Activated T-helper 1 cell treated with anti-CD3 and anti-CD28 coated beads, Interleukin-12 subunit alpha, Interleukin-12 subunit beta, Interleukin-2, Interleukin-4 antibody, amounts not matched to agents 30 ng/mL and 10 ng/mL and 1 ng/mL, durations not matched to agents 14 hours and 24 hours and 36 hours (primary cell): ENCODE results near the gene SPRED3. TPM values are rescaled to one million over a fixed set of nuclear protein-coding genes. Genes with fewer than 3 reads are reported as not detected.
A peak's percentile ranks its signal among the peaks of the same experiment; 100 is the strongest.
"Not testable (repeated sequence)": the region's sequence is repeated elsewhere in the genome, so short reads cannot be mapped to it uniquely, and the experiment has no call there.

ENCODE experiments used
- DNase-seq: peaks from one replicate; pipeline ENCODE4 v3.0.0; 2021; ENCODE audit warnings: low spot score
- H3K27ac Mint-ChIP-seq: one replicate; pipeline ENCODE4 v1.8.0; 2021; ENCODE audit warnings: mild to moderate bottlenecking, mixed read lengths
- H3K27me3 Mint-ChIP-seq: one replicate; pipeline ENCODE4 v1.8.0; 2022; ENCODE audit warnings: mild to moderate bottlenecking, moderate library complexity, mixed read lengths; ENCODE audit not compliant: insufficient read depth
- H3K36me3 Mint-ChIP-seq: one replicate; pipeline ENCODE4 v1.8.0; 2021; ENCODE audit warnings: low read depth, mixed read lengths
- H3K4me1 Mint-ChIP-seq: one replicate; pipeline ENCODE4 v1.8.0; 2021; ENCODE audit warnings: low read depth, mixed read lengths
- H3K4me3 Mint-ChIP-seq: one replicate; pipeline ENCODE4 v1.8.0; 2021; ENCODE audit warnings: mild to moderate bottlenecking, moderate library complexity, mixed read lengths
- H3K9me3 Mint-ChIP-seq: one replicate; pipeline ENCODE4 v1.8.0; 2021; ENCODE audit warnings: mixed read lengths
- intact Hi-C: fragments of 100-400 bp; cut with micrococcal nuclease; formaldehyde crosslinking; loops from one replicate; pipeline ENCODE4 v1.15.1; 2024
- total RNA-seq: library from RNA; stranded (reverse); gene quantifications from 2 replicates; pipeline ENCODE4 v1.2.3, GENCODE V29; 2022

The SPRED3 gene
- total RNA-seq, 1 donor from 2014 or later = 2.2 TPM

DNA sequence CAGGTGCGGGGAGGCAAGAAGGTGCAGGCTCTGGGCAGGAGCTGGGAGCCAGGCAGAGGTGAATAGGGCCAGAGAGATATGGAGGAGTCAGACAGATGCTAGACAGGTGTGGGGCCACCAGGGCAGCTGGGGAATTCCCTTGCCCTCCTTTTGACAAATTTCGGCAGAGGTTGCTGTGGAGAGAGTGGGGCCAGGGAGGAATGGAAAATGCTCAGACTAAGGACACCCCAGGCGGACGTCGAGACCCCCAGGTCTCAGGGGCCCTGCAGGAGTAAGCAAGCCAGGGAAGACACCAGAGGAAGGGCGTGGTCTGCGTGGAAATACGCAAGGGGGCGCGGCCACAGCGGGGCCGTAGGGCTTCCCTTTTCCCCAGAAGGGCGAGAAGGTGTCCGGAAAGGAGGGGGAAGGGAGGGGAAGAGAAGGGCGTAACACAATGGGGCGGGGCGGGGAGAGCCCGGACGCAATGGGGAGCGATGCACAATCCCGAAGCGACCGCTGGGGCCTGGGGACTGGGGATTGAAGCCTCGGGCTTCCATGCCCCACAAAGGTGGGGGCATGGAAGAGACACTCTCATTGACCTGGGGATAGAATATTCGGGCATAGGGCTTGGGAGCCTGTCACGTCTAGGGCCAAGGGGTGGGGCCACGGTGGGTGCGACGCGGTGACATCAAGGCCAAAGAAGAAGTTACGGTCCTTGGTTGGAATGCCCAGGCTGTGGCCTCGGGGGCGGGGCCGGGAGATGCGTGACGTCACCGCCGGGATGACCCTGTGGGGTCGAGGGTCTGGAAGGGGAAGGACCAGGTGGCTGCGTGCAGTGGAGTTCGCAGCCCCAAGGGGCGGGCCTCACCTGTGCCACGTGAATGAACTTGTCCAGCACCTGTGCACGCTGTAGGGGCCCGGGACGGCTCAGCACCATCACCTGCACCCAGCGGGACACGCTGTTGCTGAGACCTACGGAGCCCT, 29.3 kb downstream of the SPRED3 start:
- Mint-ChIP-seq H3K4me3 (peak overlapping the region; percentile 84), H3K27me3 (no peaks in the 10 kb centered on the region), H3K9me3 (no peaks in the 10 kb centered on the region), H3K36me3 (no peaks in the 10 kb centered on the region), H3K27ac (peak overlapping the region; percentile 80), H3K4me1 (peaks cover 26% of the 10 kb centered on the region)
- intact Hi-C loops = loop anchor here (1.0 kb wide), 1 partner anchor 15 kb away; the partner anchor contains the start of gene FAM98C
- DNase-seq = peak; percentile 68

DNA sequence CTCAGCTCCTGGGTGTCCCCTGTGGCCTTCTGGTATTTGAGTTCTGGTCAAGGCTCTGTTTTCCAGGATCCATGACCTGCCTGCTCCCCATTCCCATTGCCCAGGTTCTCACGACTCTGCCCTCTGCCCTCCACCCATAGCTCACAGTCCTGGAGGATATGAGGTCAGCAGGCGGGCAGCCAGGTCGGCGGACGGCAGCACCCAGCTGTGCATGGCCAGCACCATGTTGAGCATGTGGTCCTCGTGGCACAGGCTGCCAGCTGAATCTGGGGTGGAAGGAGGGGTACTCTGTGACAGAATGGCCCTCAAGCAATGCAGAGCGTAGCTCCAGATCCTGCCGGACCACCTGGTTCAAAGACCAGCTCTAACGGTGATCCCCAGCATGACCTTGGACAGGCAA, 32.4 kb downstream of the SPRED3 start:
- H3K4me3 Mint-ChIP-seq = no peak overlapping the region
- H3K9me3 Mint-ChIP-seq = no peaks in the 10 kb centered on the region
- intact Hi-C loops = no loop called here
- no peaks in the 10 kb centered on the region for H3K27me3 Mint-ChIP-seq
- H3K4me1 Mint-ChIP-seq = peaks cover 30% of the 10 kb centered on the region
- no peak for DNase-seq
- no peaks in the 10 kb centered on the region for H3K36me3 Mint-ChIP-seq
- H3K27ac Mint-ChIP-seq = no peak overlapping the region

DNA sequence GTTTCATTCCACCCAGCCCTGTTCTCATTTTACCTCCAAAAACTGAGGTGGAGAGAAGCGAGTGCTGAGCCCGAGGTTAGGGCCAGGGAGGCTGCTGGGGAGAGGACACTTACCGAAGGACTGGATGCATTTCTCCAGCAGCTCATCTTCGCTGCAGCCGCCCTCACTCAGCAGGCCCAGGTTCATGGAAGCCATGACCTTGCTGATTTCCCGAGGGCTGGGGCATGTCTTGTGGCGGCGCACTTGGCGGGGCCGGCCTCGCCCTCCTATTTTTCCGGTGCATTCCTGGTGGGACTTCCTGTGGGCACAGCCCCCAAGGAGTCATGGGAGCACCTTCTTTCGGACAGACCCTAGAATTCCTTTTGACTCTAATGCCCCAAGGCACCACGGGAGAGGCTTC, 33.4 kb downstream of the SPRED3 start:
- no peak for DNase-seq
- Mint-ChIP-seq H3K4me1 (peaks cover 33% of the 10 kb centered on the region), H3K27ac (no peak overlapping the region), H3K27me3 (no peaks in the 10 kb centered on the region), H3K9me3 (no peaks in the 10 kb centered on the region), H3K4me3 (no peak overlapping the region), H3K36me3 (no peaks in the 10 kb centered on the region)
- intact Hi-C loops = no loop called here

DNA sequence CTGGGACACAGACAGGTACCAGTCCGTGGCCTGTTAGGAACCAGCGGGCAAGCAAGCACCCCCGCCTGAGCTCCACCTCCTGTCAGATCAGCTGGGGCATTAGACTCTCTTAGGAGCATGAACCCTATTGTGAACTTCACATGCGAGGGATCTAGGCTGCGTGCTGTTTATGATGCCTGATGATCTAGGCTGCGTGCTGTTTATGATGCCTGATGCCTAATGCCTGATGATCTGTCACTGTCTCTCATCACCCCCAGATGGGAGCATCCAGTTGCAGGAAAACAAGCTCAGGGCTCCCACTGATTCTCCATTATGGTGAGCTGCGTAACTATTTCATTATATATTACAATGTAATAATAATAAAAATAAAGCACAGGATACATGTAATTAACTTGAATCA, 33.9 kb downstream of the SPRED3 start:
- Mint-ChIP-seq H3K4me3 (no peak overlapping the region), H3K27me3 (no peaks in the 10 kb centered on the region), H3K9me3 (no peaks in the 10 kb centered on the region), H3K27ac (no peak overlapping the region), H3K36me3 (no peaks in the 10 kb centered on the region), H3K4me1 (peaks cover 31% of the 10 kb centered on the region)
- intact Hi-C loops = no loop called here
- DNase-seq = no peak

DNA sequence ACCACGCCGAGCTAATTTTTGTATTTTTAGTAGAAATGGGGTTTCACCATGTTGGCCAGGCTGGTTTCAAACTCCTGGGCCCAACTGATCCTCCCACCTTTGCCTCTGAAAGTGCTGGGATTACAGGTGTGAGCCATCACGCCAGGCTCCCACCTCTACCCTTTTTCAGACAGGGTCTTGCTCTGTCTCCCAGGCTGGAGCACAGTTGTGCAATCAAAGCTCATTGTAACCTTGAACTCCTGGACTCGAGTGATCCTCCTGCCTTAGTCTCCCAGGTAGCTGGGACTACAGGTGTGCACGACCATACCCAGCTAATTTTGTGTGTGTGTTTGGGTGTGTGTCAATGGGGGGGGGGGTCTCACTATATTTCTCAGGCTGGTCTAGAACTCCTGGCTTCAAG, 35.8 kb downstream of the SPRED3 start:
- no peaks in the 10 kb centered on the region for H3K36me3 Mint-ChIP-seq
- intact Hi-C loops = no loop called here

DNA sequence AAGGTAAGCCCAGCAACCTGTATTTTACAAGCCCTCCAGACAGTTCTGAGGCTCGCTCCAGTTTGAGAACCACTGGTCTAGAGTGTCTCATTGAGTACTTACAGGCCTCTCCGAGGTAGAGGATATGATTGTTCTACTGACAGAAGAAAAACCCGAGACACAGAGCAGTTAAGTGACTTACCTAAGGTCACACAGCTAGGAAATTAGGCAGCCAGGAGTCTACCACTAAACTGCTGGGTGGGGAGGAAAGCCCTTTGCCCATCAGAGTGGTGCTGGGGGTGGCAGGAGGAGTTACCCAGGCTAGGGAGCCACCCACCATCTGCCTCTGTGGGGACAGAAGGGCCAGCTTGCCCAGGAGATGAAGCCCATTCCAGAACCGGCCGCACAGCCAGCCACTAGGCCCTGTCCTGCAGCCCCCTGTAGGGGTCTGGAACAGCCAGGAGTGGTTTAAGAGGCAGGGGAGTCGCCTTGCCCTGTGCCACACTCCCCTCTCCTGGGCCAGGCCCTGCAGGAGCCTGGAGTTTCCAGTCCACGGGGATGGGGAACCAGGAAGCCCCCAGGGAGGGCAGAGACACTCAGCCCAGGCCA, 36.8 kb downstream of the SPRED3 start:
- Mint-ChIP-seq H3K4me1 (peaks cover 32% of the 10 kb centered on the region), H3K9me3 (no peaks in the 10 kb centered on the region), H3K27me3 (no peaks in the 10 kb centered on the region), H3K27ac (peak overlapping the region; percentile 83), H3K4me3 (no peak overlapping the region), H3K36me3 (no peaks in the 10 kb centered on the region)
- intact Hi-C loops = loop anchor here (5.0 kb wide), 1 partner anchor 232 kb away; no protein-coding TSS in a partner anchor
- DNase-seq = no peak

More for the DNA sequence above, 35.8 kb downstream of the SPRED3 start:
- H3K27ac Mint-ChIP-seq = no peak overlapping the region
- H3K27me3 Mint-ChIP-seq = no peaks in the 10 kb centered on the region
- H3K9me3 Mint-ChIP-seq = no peaks in the 10 kb centered on the region
- peaks cover 26% of the 10 kb centered on the region for H3K4me1 Mint-ChIP-seq
- no peak for DNase-seq
- H3K4me3 Mint-ChIP-seq = no peak overlapping the region

DNA sequence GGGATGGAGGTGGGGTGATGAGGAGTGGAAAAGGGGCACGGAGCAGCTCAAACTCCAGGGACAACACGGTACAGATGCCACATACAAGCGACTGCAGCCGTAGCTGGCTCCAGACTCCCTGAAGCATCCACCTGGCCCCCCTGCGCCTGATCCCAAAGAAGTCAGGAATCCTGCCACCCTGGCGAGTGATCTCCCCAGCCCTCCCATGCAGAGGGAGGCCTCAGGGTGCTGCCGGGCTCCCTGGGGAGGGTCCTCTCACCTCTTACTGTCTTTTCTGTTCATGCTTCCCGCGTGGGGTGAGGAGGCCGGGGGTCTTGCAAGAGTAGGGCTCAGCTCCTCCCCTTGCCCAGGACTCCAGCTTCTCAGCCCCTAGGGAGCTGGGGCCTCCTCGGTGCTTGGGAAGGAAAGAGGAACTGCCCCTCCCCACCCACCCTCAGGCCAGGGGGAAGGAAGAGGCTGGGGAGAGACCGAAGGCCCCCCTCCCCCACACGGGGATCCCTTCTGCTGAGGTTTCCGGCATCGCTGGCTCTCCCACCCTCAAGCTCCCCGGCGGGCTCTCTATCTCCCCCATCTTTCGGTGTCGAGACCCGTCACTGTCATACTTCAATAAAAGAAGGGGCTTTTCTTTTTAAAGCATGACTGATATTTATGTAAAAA, 37.4 kb downstream of the SPRED3 start, which contains the start of gene RASGRP4:
TSS of gene RASGRP4 (minus strand) at position 410 of the 657 bp plus-strand sequence. CDS start at position 282, 128 bp downstream.
- peaks cover 32% of the 10 kb centered on the region for H3K4me1 Mint-ChIP-seq
- intact Hi-C loops = loop anchor here (5.0 kb wide), 1 partner anchor 231 kb away; no protein-coding TSS in a partner anchor
- DNase-seq = no peak
- peak within 1 kb of the TSS; percentile 90 for H3K27ac Mint-ChIP-seq
- H3K36me3 Mint-ChIP-seq = no peaks in the 10 kb centered on the region
- no peaks in the 10 kb centered on the region for H3K9me3 Mint-ChIP-seq
- peak within 1 kb of the TSS; percentile 51 for H3K4me3 Mint-ChIP-seq
- peaks cover 2% of the 10 kb centered on the region for H3K27me3 Mint-ChIP-seq

DNA sequence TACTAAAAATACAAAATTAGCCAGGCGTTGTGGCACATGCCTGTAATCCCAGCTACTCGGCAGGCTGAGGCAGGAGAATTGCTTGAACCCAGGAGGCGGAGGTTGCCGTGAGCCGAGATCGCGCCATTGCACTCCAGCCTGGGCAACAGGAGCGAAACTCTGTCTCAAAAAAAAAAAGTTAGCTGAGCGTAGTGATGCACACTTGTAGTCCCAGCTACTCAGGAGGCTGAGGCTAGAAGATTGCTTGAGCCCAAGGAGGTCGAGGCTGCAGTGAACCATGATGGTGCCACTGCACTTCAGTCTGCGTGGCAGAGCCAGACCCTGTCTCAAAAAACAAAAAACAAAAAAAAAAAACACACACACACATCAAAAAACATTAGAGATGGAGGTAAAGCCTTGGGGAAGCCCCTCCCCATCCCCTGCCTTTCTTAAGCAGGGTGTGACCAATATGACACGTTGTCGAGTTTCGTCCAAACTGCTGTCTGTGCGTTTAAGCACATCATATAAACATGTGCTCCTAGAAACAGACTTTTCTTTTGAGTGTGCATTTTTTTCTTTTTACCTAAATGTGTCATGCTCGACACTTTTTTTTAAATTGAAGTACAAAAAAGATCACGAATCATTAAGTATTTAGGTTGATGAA, 38.7 kb downstream of the SPRED3 start:
- not testable (repeated sequence) for H3K9me3 Mint-ChIP-seq, H3K27me3 Mint-ChIP-seq, H3K36me3 Mint-ChIP-seq
- H3K4me3 Mint-ChIP-seq = peak overlapping the region; percentile 56
- H3K27ac Mint-ChIP-seq = peak overlapping the region; percentile 90
- H3K4me1 Mint-ChIP-seq = peaks cover 32% of the 10 kb centered on the region
- peak; percentile 11 for DNase-seq
- intact Hi-C loops = loop anchor here (5.0 kb wide), 1 partner anchor 230 kb away; no protein-coding TSS in a partner anchor

DNA sequence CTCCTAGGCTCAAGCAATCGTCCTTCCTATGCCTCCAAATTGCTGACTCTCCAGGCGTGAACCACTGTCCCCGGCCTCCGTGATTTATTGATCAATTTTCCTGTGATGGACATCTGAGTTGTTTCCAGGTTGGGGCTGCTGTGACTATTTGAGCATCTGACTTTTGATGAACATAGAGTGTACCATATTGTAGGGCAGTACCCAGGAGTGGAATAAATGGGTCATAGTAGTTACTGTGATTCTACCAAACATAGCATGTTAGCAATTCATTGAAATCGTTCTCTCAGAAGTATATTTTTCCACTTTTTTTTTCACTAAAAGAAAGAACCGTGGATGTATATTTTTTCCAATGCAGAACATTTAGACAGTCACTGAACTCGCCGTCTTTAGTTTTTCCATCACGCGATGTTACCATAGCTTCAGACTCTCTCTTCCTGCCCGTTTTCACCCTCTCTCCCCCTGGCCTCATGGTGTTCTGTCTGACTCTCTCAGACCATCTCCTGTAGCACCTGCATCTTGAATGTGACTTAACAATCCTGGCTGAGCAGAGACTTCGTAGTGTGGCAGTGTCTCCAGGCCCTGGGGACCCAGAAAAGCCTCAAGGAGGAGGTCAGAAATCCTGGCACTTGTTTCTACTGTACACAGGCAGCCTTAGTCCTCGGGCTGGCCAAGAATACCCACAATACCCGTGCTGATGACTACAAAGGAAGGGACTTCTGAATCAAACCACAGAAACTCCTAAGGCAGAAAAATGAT, 40.7 kb downstream of the SPRED3 start:
- peak overlapping the region; percentile 44 for H3K4me3 Mint-ChIP-seq
- intact Hi-C loops = loop anchor here (2.0 to 5.0 kb wide), 2 partner anchors 26 to 228 kb away; partner anchors contain the start of gene FAM98C

DNA sequence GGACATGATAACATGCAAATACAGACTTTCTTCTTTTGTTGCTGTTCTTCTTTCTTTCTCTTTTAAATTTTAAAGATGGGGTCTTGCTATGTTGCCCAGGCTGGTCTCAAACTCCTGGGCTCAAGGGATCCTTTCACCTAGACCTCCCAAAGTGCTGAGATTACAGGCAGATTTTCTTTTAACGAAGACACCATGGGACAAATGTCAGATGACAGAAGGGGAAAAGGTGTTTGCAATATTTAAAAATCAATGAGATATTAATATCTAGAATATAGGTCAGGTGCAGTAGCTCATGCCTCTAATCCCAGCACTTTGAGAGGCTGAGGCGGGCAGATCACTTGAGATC, 41.3 kb downstream of the SPRED3 start:
- Mint-ChIP-seq H3K27me3 (peaks cover 14% of the 10 kb centered on the region), H3K4me1 (peaks cover 41% of the 10 kb centered on the region), H3K27ac (peak overlapping the region; percentile 91), H3K4me3 (no peak overlapping the region), H3K9me3 (no peaks in the 10 kb centered on the region), H3K36me3 (no peaks in the 10 kb centered on the region)
- no peak for DNase-seq
- intact Hi-C loops = loop anchor here (2.0 to 5.0 kb wide), 2 partner anchors 27 to 228 kb away; partner anchors contain the start of gene FAM98C

More for the DNA sequence above, 40.7 kb downstream of the SPRED3 start:
- Mint-ChIP-seq H3K4me1 (peaks cover 38% of the 10 kb centered on the region), H3K27me3 (peaks cover 11% of the 10 kb centered on the region), H3K27ac (peak overlapping the region; percentile 91), H3K9me3 (no peaks in the 10 kb centered on the region), H3K36me3 (no peaks in the 10 kb centered on the region)
- no peak for DNase-seq

DNA sequence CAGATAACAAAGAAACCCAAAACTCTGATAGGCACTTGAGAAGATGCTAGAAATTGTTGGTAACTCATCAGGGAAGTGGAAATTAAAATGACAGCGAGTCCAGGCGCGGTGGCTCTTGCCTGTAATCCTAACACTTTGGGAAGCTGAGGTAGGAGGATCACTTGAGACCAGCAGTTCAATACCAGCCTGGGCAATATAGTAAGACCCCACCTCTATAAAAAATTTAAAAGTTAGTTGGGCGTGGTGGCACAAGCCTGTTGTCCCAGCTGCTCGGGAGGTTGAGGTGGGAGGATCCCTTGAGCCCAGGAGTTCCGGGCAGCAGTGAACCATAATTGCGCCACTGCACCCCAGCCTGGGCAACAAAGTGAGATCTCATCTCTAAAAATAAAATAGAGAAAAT, 42.4 kb downstream of the SPRED3 start:
- DNase-seq = no peak
- Mint-ChIP-seq H3K4me3 (no peak overlapping the region), H3K36me3 (no peaks in the 10 kb centered on the region), H3K27ac (no peak overlapping the region), H3K9me3 (no peaks in the 10 kb centered on the region), H3K4me1 (peaks cover 37% of the 10 kb centered on the region), H3K27me3 (peaks cover 17% of the 10 kb centered on the region)
- intact Hi-C loops = no loop called here
